DMS153 treated with DMSO at 0.1 percent for 48 hours (cell line): ENCODE measurements around the gene S100A11.
"Not testable (repeated sequence)": the region's sequence is repeated elsewhere in the genome, so short reads cannot be mapped to it uniquely, and the experiment has no call there.

Source experiments
- DNase-seq: peaks from one replicate; lab custom pipeline; 2025; ENCODE audit not compliant: unreplicated experiment; lab: John Stamatoyannopoulos, UW

Gene S100A11

GRCh38 chr1:152036267-152037216 lies at the start of gene S100A11:
S100A11 (minus strand) TSS chr1:152037004; CDS start chr1:152036915, 89 bp downstream.
- DNase-seq = peak; percentile 70

DNA sequence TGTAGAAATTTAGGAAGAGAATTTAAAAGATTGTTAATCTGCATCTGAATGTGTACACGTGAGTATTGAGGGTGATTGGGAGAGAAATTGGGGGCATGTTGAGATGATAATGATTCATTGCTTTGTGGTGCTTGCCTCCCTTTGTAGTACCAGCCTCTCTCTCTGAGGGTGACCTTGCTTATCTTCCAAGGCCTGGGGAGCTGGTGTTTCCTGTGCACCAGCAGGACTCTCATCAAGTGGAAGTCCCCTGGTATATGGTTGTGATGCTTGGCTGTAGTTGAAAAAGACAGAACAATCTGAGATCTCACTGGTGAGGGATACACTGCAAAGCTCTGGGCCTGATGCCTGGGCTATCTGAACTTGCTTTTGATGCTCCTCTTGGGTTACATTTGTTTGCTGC lies 48.0 kb upstream of the S100A11 start:
- DNase-seq = no peak

DNA sequence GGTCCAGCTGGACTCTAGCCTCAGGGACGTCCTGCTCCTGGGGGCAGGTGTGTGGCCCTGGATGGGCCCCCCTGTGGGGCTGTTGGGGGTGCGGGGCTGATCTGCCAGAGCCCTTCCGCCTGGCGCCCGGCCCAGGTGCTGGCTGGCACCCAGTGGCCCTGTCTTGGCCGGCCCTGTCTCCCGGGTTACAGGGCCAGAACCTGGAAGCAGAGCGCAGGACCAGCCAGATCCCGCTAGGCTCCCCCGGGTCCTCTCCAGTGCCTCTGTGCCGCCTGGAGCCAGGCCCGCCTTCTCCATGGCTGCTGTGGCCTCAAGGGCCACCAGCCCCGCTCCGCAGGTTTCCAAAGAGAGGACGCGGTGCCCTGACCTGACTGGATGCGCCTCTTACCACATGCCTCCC lies 44.2 kb upstream of the S100A11 start:
- DNase-seq = not testable (repeated sequence)

- DNase-seq = not testable (repeated sequence)
Observed at GRCh38 chr1:152080494-152080893, 43.7 kb upstream of the S100A11 start.

DNA sequence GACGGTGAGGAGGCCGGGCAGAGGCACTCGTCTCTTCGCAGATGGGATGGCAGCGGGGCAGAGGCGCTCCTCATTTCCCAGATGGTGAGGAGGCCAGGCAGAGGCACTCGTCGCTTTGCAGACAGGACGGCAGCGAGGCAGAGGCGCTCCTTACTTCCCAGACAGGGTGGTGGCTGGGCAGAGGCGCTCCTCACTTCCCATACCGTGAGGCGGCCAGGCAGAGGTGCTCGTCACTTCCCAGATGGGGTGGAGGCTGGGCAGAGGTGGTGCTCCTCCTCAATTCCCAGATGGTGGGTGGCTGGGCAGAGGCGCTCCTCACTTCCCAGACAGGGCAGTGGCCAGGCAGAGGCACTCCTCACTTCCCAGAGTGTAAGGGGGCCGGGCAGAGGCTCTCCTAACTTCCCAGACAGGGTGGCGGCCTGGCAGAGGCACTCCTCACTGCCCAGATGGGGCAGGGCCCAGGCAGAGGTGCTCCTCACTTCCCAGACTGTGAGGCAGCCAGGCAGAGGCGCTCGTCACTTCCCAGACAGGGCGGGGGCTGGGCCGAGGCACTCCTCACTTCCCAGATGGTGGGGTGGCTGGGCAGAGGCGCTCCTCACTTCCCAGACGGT lies 42.1 kb upstream of the S100A11 start:
- DNase-seq = no peak

- no peak for DNase-seq
Observed at GRCh38 chr1:152072311-152072710, 35.5 kb upstream of the S100A11 start.

DNA sequence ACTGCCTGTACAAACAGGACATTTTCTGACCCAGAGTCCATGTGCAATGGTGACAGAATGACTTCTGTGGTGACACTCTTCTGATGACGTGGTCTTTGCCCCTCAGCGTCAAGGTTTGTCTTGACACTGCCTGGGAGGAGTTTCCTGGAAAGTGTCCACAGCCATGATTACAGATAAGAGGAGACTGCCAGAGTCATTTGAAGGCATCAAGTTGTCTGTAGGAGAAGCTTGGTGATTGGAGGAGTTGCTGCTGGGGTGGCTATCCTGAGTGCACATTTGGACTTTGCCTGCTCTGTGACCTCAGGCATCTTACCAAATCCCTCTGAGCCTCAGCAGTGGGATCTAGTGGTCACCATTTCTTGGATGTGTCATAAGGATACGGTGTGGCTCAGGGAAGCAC lies 34.3 kb upstream of the S100A11 start:
- DNase-seq = no peak

DNA sequence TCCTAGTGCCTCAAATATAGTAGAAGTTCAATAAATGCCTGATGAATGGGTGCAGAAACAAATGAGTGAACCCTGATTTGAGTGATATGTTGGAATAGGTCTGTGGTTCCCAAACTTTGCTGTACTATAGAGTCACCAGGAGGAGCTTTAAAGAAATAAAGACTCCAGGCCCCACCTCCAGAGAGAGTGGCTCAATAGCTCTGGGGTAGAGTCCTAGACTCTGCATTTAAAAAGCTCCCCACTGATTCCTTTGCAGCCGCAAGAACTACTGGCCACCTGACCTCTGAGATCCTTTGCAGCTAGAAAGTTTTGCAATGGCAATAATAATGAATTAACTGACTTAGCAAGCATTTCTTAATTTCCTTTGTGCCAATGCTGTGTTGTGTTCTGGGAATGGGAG lies 31.1 kb upstream of the S100A11 start:
- no peak for DNase-seq

DNA sequence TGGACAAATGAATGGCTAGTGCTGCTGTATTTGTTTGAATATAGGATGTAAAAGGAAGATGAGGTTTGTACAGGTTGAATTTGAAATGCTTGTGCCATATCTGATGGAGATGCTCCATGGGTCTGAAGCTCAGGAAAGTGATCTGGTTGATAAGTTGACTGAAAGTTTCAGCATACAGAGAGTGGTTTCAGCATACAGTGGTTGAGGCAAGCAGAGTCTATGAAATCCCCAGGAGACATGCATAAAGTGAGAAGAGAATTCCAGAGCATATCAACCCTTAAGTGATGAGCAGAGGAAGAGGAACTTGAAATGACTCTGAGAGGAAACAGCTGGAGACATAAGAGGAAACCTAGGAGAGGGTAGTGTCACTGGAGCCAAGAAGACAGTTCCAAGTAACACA lies 30.3 kb upstream of the S100A11 start:
- DNase-seq = no peak

- no peak for DNase-seq
Observed at GRCh38 chr1:152061952-152062351, 25.1 kb upstream of the S100A11 start.

- DNase-seq = no peak
Observed at GRCh38 chr1:152053375-152053774, 16.6 kb upstream of the S100A11 start.

GRCh38 chr1:152052606-152053005 lies 15.8 kb upstream of the S100A11 start:
- peak; percentile 80 for DNase-seq

DNA sequence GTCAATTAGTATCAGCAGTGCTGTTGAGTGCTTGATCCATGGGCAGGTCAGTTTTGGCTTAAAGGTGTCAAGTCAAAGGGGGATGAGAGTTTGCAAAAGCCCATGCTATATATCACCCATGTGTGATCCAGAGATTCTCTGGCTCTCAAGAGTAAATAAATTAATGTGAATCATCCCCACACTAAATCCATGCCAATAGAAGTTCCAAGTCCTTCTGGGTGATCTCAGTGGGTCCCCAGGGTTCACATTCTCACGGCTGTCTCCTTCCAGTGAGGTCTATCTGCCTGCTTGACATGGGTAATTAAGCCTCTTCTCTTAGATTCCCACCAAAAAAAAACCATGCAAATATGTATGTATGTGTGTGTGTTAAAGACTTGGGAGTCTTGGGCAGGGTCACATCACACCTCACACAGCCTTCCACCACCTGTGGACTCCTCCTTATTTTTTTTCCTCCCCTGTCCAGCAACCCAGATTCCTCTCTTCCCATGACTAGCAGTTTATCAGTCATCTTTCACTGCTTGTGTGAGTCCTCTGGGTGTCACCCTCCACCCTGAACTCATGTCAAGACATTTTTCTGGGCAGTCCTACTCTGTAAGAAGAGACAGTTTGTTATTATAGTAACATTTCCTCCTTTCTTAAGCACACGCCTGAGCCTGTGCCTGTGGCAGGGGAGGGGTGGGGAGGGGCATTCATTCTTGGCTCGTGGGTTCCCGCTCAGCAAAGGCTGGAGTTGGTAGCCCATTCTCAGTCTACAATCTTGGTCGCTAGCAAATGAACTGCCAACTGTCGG lies 14.3 kb upstream of the S100A11 start:
- DNase-seq = no peak

DNA sequence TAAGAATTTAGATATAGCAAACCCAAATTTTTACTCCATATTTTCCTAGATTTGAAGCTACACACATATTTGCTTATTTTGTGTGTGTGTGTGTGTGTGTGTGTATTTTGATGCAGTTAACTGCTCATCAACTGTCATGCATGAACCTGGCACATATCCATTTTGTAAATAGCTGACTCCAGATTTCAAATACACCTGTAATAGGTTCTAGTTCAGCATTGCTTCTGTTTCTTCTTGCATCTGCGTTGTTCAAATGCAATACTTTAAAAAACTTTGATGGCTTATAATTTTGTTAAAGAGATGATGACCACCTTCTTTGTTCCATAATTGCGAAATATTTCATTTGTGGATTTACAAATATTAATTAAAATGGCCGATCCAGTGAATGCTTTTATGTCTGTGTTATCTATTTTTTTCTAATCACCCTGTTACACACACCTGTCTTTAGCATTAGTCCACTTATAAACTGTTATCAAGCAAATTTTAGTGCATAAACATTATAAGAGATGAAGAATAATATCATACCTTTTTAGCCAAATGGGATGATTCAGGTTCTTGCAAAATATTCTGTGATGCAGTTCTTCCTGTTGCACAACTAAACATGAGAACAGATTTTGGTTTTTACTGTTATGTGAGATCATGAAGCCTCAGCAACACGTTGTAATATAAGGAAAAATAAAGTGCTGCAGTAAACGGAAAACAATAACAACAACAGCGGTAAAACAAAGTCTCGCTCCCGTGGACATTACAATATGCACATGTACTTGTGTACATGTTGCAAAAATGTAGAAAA lies 12.7 kb upstream of the S100A11 start:
- no peak for DNase-seq

GRCh38 chr1:152048416-152049009 lies 11.7 kb upstream of the S100A11 start:
- DNase-seq = peak; percentile 93

- peak; percentile 93 for DNase-seq
Observed at GRCh38 chr1:152047730-152048415, 11.1 kb upstream of the S100A11 start.

DNA sequence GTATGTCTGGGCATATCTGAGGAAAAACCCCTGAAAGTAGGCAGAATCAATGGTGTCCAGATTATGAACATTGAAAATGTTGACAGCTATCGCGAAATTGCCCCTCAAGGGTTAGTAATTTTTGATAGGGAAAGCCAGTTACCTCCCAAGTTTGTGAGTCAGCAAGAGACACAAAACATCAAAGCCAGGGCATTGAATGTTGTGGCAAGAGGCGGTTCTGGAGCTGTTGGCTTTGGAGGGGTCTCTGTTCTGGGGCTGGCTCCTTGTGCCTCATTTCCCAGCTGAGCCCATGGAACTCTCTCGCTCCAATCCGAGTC lies 10.6 kb upstream of the S100A11 start:
- DNase-seq = no peak

DNA sequence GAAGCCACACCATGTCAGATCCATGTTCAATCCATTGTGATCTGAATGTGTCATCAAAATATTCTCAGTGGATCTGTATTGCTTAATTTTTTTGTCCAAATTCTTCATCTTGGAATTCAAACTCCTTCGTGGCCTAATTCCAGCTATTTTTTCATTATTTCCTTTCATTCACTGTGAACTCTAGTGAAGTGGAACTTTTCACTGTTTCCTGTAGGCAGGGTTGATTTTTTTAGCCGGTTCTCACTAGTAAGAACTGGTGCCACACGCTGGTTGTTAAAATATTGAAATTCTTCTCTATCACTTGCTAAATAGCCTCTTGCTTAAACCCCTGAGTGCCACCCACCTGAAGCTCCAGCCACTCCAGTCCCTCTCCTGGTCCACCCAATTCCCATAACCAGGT lies 7.6 kb upstream of the S100A11 start:
- no peak for DNase-seq

- no peak for DNase-seq
Observed at GRCh38 chr1:152043870-152044269, 7.1 kb upstream of the S100A11 start.

DNA sequence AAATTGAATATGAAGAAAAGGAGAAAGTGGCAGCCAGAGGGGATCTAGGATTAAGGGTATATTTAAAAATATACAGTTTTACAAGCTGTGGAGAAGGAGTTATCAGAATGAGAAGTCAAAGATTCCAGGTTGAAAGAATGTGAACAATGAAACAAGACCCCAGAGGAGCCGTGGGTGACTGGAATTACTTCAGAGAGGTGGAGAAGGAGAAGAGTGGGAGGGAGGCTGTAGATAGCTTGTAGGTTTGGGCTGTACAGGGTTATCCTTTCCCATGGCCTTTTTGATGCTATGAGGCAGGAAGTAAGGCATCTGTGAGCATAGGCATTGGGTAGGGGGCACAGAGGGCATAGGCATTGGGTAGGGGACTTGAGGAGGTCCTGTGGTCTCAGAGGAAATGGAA lies 5.2 kb upstream of the S100A11 start:
- DNase-seq = no peak
